Measurements from ENCODE around the gene PRRT3.

DNA sequence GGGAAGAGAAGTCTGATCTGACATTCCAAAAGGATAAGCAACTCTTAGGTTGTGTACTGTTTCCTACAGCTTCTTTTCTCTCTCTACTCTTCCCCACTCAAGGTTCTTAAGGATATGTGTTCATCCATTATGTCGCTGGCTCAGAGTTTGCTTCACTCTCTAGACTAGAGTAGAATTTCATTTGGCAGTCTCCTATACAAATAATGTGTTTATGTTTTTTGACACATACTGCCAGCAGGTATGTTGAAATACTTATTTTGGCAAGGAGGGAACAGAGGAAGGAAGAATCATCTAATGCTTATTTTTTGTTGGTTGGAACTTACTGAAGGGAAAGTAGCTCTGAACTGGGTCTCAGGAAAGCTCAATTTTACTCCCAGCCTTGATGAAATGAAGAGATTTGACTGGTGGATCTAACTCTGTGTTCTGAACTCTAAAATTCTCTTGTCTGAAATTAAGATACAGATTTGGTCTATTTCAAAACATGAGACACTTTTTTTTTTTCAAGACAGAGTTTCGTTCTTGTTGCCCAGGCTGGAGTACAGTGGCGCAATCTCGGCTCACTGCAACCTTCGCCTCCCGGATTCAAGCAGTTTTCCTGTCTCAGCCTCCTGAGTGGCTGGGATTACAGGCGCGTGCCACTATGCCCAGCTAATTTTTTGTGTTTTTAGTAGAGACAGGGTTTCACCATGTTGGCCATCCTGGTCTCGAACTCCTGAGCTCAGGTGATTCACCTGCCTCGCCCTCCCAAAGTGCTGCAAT is 42.1 kb upstream of the PRRT3 start:
- TF ChIP-seq POLR2AphosphoS5 (IDR thresholded peaks at IDR 0.05; ENCODE audit: low read depth) (no peak), ZNF114 (CRISPR knock-in tag; IDR thresholded peaks at IDR 0.05) (no peak), JUNB (IDR thresholded peaks at IDR 0.05; ENCODE audit: unreplicated experiment) (no peak), EZH2 (IDR thresholded peaks at IDR 0.05; ENCODE audit: low read depth, unreplicated experiment) (no peak), EZH2phosphoT487 (IDR thresholded peaks at IDR 0.05; ENCODE audit: unreplicated experiment) (no peak), CREB1 (CRISPR knock-in tag; IDR thresholded peaks at IDR 0.05; ENCODE audit: low read depth) (no peak)
- TF ChIP-seq, protein P1, sequence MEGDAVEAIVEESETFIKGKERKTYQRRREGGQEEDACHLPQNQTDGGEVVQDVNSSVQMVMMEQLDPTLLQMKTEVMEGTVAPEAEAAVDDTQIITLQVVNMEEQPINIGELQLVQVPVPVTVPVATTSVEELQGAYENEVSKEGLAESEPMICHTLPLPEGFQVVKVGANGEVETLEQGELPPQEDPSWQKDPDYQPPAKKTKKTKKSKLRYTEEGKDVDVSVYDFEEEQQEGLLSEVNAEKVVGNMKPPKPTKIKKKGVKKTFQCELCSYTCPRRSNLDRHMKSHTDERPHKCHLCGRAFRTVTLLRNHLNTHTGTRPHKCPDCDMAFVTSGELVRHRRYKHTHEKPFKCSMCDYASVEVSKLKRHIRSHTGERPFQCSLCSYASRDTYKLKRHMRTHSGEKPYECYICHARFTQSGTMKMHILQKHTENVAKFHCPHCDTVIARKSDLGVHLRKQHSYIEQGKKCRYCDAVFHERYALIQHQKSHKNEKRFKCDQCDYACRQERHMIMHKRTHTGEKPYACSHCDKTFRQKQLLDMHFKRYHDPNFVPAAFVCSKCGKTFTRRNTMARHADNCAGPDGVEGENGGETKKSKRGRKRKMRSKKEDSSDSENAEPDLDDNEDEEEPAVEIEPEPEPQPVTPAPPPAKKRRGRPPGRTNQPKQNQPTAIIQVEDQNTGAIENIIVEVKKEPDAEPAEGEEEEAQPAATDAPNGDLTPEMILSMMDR (conservative IDR thresholded peaks at IDR 0.05; ENCODE audit: low read depth in 2 of 2): no peak
- TF ChIP-seq, protein P2, sequence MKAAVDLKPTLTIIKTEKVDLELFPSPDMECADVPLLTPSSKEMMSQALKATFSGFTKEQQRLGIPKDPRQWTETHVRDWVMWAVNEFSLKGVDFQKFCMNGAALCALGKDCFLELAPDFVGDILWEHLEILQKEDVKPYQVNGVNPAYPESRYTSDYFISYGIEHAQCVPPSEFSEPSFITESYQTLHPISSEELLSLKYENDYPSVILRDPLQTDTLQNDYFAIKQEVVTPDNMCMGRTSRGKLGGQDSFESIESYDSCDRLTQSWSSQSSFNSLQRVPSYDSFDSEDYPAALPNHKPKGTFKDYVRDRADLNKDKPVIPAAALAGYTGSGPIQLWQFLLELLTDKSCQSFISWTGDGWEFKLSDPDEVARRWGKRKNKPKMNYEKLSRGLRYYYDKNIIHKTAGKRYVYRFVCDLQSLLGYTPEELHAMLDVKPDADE (IDR thresholded peaks at IDR 0.05): no peak
- TF ChIP-seq, protein P3, sequence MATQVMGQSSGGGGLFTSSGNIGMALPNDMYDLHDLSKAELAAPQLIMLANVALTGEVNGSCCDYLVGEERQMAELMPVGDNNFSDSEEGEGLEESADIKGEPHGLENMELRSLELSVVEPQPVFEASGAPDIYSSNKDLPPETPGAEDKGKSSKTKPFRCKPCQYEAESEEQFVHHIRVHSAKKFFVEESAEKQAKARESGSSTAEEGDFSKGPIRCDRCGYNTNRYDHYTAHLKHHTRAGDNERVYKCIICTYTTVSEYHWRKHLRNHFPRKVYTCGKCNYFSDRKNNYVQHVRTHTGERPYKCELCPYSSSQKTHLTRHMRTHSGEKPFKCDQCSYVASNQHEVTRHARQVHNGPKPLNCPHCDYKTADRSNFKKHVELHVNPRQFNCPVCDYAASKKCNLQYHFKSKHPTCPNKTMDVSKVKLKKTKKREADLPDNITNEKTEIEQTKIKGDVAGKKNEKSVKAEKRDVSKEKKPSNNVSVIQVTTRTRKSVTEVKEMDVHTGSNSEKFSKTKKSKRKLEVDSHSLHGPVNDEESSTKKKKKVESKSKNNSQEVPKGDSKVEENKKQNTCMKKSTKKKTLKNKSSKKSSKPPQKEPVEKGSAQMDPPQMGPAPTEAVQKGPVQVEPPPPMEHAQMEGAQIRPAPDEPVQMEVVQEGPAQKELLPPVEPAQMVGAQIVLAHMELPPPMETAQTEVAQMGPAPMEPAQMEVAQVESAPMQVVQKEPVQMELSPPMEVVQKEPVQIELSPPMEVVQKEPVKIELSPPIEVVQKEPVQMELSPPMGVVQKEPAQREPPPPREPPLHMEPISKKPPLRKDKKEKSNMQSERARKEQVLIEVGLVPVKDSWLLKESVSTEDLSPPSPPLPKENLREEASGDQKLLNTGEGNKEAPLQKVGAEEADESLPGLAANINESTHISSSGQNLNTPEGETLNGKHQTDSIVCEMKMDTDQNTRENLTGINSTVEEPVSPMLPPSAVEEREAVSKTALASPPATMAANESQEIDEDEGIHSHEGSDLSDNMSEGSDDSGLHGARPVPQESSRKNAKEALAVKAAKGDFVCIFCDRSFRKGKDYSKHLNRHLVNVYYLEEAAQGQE (IDR thresholded peaks at IDR 0.05; ENCODE audit: unreplicated experiment): no peak
